ENCODE results near the gene SH3GL1. TPM values are rescaled to one million over a fixed set of nuclear protein-coding genes. Genes with fewer than 3 reads are reported as not detected.
"Not testable (repeated sequence)": the region's sequence is repeated elsewhere in the genome, so short reads cannot be mapped to it uniquely, and the experiment has no call there.

Gene SH3GL1
- total RNA-seq, 1 donor from 2014 or later = 61.4 TPM

DNA sequence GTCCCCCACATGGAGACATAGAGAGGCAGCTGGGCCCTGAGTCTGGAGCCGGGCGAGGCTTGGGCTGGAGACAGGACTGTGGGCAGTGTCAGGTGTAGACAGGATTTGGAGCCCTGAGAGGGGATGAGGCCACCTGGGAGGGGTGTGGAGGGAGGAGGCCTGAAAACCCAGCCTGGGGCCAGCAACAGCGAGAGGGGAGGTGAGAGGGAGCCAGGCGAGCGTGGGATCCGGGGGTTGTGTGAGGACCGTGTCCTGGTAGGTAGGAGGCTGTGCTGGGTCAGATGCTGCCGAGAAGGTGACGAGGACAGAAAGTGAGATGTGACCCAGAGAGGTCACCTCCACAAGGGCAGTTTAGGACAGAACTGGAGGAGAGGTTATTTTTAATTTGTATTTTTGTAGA is 49.6 kb downstream of the SH3GL1 start:
- TF ChIP-seq, protein P1, sequence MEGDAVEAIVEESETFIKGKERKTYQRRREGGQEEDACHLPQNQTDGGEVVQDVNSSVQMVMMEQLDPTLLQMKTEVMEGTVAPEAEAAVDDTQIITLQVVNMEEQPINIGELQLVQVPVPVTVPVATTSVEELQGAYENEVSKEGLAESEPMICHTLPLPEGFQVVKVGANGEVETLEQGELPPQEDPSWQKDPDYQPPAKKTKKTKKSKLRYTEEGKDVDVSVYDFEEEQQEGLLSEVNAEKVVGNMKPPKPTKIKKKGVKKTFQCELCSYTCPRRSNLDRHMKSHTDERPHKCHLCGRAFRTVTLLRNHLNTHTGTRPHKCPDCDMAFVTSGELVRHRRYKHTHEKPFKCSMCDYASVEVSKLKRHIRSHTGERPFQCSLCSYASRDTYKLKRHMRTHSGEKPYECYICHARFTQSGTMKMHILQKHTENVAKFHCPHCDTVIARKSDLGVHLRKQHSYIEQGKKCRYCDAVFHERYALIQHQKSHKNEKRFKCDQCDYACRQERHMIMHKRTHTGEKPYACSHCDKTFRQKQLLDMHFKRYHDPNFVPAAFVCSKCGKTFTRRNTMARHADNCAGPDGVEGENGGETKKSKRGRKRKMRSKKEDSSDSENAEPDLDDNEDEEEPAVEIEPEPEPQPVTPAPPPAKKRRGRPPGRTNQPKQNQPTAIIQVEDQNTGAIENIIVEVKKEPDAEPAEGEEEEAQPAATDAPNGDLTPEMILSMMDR (IDR thresholded peaks at IDR 0.05) = no peak
- no peaks in the 10 kb centered on the region for H3K27me3 ChIP-seq
- DNase-seq (ENCODE audit: low spot score in 2 of 2) = no peak
- intact Hi-C loops (cut with DNase I) = loop anchor here (5.0 kb wide), 1 partner anchor 83 kb away; no protein-coding TSS in a partner anchor
- H3K4me1 ChIP-seq = no peaks in the 10 kb centered on the region
- no peak overlapping the region for H3K27ac ChIP-seq
- no peaks in the 10 kb centered on the region for H3K36me3 ChIP-seq
- no peaks in the 10 kb centered on the region for H3K9me3 ChIP-seq
- H3K4me3 ChIP-seq = no peak overlapping the region

DNA sequence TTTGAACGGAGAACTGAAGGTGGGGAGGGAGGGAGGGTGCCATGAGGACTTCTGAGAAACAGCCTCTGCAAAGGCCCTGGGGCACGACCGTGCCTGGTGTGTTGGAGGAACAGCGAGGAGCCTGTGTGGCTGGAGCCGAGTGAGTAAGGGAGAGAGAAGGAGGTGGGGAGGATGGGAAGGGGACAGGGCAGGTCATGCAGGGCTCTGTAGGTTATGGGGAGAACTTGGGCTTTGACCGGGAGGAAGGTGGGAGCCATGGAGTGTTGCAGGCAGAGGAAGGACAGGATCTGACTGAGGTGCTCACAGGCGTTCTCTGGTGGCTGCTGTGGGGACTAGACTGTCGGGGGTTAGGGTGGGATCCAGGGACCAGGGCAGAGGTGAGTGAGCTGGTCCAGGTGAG is 50.2 kb downstream of the SH3GL1 start:
- Histone ChIP-seq H3K27ac (no peak overlapping the region), H3K9me3 (no peaks in the 10 kb centered on the region), H3K4me3 (no peak overlapping the region), H3K27me3 (no peaks in the 10 kb centered on the region), H3K4me1 (no peaks in the 10 kb centered on the region), H3K36me3 (no peaks in the 10 kb centered on the region)
- intact Hi-C loops (cut with DNase I) = loop anchor here (5.0 kb wide), 1 partner anchor 83 kb away; no protein-coding TSS in a partner anchor
- TF ChIP-seq, protein P1 (IDR thresholded peaks at IDR 0.05) = no peak
- no peak for DNase-seq (ENCODE audit: low spot score in 2 of 2)

DNA sequence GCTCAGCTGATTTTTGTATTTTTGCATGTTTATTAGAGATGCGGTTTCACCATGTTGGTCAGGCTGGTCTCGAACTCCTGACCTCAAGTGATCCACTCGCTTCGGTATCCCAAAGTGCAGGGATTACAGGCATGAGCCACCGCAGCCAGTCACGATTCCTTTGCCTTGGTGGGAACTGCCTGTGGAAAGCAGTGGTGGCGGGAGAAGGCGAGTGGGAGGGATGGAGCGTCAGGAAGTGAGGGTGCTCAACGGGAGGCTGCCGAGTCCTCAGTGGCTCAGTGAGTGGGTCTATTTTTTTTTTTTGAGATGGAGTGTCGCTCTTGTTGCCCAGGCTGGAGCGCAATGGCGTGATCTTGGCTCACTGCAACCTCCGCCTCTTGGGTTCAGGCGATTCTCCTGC is 51.1 kb downstream of the SH3GL1 start:
- DNase-seq (ENCODE audit: low spot score in 2 of 2); H3K36me3 ChIP-seq; H3K27me3 ChIP-seq; H3K27ac ChIP-seq; H3K4me1 ChIP-seq; H3K9me3 ChIP-seq; H3K4me3 ChIP-seq; intact Hi-C loops (cut with DNase I): not testable (repeated sequence)

DNA sequence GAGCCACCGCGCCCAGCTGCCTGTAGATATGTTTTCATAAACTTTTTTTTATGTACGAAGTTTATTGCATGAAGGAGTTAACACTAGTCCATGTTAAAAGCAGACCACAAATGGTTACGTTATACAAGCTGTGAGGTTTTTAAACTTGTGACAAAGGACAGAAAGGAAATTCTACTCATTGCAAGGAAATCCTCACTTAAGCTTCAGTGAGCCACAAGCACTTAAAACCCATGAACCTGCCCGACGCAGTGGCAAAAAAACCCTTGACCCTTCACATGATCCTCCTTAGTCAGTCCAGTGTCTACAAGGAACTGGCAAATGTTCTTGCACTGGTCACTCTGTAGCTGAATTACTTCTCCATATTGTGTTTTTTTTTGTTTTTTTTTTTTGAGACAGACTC is 52.8 kb downstream of the SH3GL1 start:
- H3K27ac ChIP-seq = no peak overlapping the region
- TF ChIP-seq, protein P1 (IDR thresholded peaks at IDR 0.05) = no peak
- DNase-seq (ENCODE audit: low spot score in 2 of 2) = no peak
- no peaks in the 10 kb centered on the region for H3K27me3 ChIP-seq
- no peak overlapping the region for H3K4me3 ChIP-seq
- H3K36me3 ChIP-seq = no peaks in the 10 kb centered on the region
- H3K9me3 ChIP-seq = no peaks in the 10 kb centered on the region
- intact Hi-C loops (cut with DNase I) = no loop called here
- H3K4me1 ChIP-seq = peaks cover 3 to 5% of the 10 kb centered on the region in 2 donors

- no peak for DNase-seq (ENCODE audit: low spot score in 2 of 2)
- Histone ChIP-seq H3K4me3 (no peak overlapping the region), H3K27me3 (no peaks in the 10 kb centered on the region), H3K4me1 (peaks cover 3 to 8% of the 10 kb centered on the region in 2 donors), H3K9me3 (no peaks in the 10 kb centered on the region), H3K36me3 (no peaks in the 10 kb centered on the region), H3K27ac (no peak overlapping the region)
- intact Hi-C loops (cut with DNase I) = no loop called here
- TF ChIP-seq, protein P1 (IDR thresholded peaks at IDR 0.05) = no peak
These were observed 54.3 kb downstream of the SH3GL1 start for GRCh38 chr19:4346020-4346383.

DNA sequence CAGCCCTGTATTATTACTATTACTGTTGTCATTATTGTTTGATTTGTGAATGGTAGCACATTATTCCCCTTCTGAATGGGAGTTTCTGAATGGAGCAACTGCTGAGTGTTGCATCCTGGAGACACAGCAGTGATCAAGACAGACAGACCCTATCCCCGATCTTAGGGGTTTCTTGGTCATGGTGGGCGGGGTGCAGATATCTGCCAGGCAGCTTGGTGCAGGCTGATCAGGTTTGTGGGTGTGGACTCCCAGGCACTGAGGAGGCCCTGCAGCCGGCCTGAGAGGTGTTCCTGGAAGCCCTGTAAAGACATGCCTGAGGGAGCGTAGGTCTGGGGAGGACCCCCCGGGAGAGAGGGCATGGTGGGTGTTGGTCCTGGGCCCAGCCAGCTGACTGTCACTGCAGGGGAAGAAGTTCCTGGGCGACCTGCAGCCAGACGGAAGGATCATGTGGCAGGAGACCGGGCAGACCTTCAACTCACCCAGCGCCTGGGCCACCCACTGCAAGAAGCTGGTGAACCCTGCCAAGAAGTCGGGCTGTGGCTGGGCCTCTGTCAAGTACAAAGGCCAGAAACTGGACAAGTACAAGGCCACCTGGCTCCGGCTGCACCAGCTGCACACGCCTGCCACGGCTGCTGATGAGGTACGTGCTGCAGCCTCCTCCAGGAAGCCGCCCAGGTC is 54.9 kb downstream of the SH3GL1 start:
- DNase-seq (ENCODE audit: low spot score in 2 of 2) = no peak
- Histone ChIP-seq H3K36me3 (no peaks in the 10 kb centered on the region), H3K4me1 (peaks cover 3 to 8% of the 10 kb centered on the region in 2 donors), H3K27ac (no peak overlapping the region), H3K4me3 (no peak overlapping the region), H3K27me3 (no peaks in the 10 kb centered on the region), H3K9me3 (no peaks in the 10 kb centered on the region)
- TF ChIP-seq, protein P1 (IDR thresholded peaks at IDR 0.05) = no peak
- intact Hi-C loops (cut with DNase I) = no loop called here
